Tibial nerve (tissue), 4 donors: ENCODE results near the gene GPC3.

Source experiments
- EP300 ChIP-seq, 2 donors: sonication (generic); formaldehyde crosslinking; IDR thresholded peaks; one replicate each; pipeline ENCODE4 v1.6.1; 2017; ENCODE audit warnings: antibody characterized with exemption in 2 of 2, mild to moderate bottlenecking in 1 of 2
- POLR2A ChIP-seq, 2 donors: fragments of 450-650 bp; IDR thresholded peaks; one replicate each; pipeline ENCODE4 v1.6.1; 2017; ENCODE audit warnings: antibody characterized with exemption in 2 of 2, mild to moderate bottlenecking in 2 of 2, moderate library complexity in 2 of 2
- TF ChIP-seq, protein P1 (sequence below), 5 experiments: fragments of 200-600 bp in 3 of 5; fragments of 450-650 bp in 2 of 5; sonication (generic) in 3 of 5; IDR thresholded peaks; one replicate each; pipeline ENCODE4 v1.5.1; 2016 to 2019; ENCODE audit warnings: antibody characterized with exemption in 5 of 5, mild to moderate bottlenecking in 3 of 5, moderate library complexity in 2 of 5

- TF ChIP-seq POLR2A (IDR thresholded peaks at IDR 0.05) (no peak), EP300 (IDR thresholded peaks at IDR 0.05) (no peak)
- TF ChIP-seq, protein P1, sequence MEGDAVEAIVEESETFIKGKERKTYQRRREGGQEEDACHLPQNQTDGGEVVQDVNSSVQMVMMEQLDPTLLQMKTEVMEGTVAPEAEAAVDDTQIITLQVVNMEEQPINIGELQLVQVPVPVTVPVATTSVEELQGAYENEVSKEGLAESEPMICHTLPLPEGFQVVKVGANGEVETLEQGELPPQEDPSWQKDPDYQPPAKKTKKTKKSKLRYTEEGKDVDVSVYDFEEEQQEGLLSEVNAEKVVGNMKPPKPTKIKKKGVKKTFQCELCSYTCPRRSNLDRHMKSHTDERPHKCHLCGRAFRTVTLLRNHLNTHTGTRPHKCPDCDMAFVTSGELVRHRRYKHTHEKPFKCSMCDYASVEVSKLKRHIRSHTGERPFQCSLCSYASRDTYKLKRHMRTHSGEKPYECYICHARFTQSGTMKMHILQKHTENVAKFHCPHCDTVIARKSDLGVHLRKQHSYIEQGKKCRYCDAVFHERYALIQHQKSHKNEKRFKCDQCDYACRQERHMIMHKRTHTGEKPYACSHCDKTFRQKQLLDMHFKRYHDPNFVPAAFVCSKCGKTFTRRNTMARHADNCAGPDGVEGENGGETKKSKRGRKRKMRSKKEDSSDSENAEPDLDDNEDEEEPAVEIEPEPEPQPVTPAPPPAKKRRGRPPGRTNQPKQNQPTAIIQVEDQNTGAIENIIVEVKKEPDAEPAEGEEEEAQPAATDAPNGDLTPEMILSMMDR (IDR thresholded peaks at IDR 0.05), result no peak
Measured at GRCh38 chrX:133650239-133650638, 335.2 kb downstream of the GPC3 start.
